HG02943 (cell line): ENCODE results near the gene SPRR2E.
"Not testable (repeated sequence)": the region's sequence is repeated elsewhere in the genome, so short reads cannot be mapped to it uniquely, and the experiment has no call there.

Experiments used
- ATAC-seq: cut with Tn5 transposase; IDR thresholded peaks from one replicate; pipeline ENCODE4 v1.9.1; 2021; ENCODE audit warnings: mild to moderate bottlenecking, low read depth, moderate library complexity; ENCODE audit not compliant: unreplicated experiment

The SPRR2E gene

DNA sequence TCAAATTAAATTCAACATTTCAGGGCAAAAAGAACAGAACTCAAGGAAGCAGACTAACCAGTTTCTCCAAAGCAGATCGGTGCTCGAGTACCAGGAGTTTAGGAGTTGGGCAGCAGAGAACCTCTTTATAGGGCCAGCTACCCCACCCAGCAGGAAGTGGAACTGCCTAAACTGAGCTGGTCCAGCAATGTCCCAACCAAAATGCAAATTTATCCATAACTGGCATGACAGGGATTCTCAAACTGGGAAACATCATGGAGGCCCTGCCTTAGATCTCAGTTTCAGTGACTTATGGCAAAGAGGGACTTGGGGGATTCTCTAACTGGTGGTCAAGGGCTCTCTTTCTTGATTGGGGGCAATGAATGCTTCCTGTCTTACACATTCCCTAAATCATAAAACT lies 22.8 kb downstream of the SPRR2E start, which contains the start of gene SPRR2B:
SPRR2B (minus strand) TSS at position 101 of the 400 bp plus-strand sequence. CDS start 772 bp downstream, outside the sequence.
- no peak for ATAC-seq

DNA sequence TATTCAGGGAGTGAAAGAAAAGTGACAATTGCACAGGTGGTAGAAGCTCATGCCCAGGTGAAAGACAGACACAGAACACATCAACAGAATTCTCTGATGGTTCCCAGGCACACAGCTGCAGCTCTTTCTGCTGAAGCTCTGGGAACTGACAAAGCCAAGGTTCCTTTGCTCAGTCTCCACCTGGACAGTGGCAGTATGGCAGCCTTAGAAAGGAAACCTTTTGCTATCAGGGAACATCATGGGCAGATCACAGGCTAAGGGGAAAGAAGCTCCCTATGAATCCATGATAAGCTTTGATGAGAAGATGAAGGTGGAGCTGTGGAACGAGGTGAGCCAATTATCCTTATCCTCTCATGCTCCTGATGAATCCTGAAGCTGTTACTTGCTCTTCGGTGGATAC lies 24.1 kb downstream of the SPRR2E start:
- ATAC-seq = no peak

DNA sequence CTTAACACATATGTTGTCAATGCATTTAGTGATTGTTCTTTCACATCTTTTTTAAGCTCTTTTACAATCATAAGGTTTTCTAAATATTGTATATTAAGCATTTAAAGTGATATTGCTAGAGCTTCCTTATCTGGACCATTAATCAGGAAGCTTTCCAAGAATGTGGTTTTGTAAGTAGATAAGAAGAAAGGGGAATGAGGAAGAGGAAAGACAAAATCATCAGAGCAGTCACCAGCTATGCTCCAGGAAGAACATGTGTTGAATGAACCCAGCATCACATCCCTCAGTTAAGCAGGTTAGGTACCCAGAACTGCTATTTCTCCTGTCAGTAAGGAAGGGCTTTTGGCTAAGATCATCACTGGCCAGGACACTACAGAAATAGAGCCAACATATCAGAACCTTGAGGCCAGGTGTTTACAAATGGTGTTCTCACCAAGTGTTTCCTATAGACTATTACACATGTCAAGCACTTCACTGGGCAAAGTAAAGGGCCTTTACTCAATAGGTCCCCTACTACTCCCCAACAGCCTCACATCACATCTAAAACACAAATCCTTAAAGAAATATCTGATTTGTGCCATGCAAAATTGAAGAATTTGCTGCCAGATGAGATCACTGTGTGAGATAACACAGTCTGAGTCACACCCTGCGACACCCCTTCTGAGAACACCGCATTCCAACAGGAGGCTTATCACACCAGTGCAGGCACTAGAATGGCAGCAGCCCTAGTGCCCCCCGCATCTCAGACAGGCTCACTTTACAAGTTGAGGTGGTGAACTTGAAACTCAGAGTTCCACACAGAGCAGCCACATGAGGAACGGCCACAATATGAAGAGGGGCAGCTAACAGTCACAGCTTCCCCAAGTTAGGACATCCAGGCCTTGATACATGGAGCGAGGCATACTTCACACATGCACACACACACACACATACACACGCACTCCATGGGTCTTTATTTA lies 35.2 kb downstream of the SPRR2E start:
- no peak for ATAC-seq

DNA sequence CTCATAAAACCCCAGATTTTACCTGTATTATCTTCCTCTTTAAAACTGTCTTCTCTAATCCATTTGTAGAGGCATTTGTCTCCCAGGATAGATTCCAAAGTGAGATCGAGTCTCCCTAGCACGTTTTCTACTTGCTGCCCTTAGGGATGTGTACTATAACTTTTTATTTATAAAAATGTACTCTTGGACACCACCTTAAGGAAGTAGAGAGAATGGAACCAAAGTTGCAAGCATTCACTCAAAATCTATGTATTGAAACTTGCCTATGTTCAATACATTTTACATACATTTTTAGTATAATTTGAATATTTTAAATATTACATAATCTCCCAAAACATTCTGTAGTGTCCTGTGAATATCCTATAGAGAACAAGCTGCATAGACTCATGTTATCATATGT lies 36.2 kb downstream of the SPRR2E start:
- ATAC-seq = no peak

DNA sequence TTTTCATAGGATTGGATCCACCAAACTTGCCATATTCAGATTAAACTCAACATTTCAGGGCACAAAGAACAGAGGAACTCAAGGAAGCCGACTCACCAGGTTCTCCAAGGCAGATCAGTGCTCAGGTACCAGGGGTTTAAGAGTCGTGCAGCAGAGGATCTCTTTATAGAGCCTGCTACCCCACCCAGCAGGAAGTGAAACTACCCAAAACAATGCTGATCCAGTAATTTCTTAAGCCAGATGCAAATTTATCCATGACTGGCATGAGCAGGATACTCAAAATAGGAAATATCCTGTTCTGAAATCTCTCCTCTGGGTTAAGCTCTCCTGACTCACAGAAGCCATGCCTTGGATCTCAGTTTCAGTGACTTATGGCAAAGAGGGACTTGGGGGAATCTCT lies 37.0 kb downstream of the SPRR2E start, which contains the start of gene SPRR2A:
SPRR2A (minus strand) TSS at position 138 of the 400 bp plus-strand sequence. CDS start 777 bp downstream, outside the sequence.
- ATAC-seq = no peak

DNA sequence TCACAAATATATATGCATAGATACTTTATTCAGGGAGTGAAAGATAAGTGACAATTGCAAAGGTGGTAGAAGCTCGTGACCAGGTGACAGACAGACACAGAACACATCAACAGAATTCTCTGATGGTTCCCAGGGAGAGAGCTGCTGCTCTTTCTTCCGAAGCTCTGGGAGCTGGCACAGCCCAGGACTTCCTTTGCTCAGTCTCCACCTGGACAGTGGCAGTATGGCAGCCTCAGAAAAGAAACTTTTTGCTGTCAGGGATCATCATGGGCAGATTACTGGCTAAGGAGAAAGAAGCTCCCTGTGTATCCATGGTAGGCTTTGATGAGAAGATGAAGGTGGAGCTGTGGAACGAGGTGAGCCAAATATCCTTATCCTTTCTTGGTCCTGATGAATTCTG lies 38.2 kb downstream of the SPRR2E start:
- not testable (repeated sequence) for ATAC-seq

DNA sequence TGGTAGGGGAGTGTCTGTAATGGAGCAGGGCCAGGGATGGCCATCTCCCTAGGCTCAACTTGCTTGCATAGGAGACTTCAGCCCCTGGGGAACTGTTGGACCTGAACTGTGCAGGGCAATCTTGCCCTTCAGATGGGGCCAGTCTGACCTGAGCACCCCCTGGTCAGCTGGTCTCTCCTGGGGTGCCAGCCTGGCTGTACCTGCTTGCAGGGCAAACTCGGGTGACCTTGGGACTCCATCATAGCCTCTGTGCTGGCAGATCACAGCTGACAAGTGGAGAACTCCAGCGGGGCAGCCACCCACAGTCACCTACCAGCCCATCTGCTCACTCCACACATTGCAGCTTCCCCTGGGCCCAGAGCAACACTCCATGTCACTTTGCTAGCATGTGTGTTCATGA lies 45.1 kb downstream of the SPRR2E start:
- no peak for ATAC-seq
